Measurements from ENCODE around the gene HKDC1.

- TF ChIP-seq POLR2AphosphoS5 (IDR thresholded peaks at IDR 0.05) (no peak), POLR2A (IDR thresholded peaks at IDR 0.05) (no peak)
- TF ChIP-seq, protein P1, sequence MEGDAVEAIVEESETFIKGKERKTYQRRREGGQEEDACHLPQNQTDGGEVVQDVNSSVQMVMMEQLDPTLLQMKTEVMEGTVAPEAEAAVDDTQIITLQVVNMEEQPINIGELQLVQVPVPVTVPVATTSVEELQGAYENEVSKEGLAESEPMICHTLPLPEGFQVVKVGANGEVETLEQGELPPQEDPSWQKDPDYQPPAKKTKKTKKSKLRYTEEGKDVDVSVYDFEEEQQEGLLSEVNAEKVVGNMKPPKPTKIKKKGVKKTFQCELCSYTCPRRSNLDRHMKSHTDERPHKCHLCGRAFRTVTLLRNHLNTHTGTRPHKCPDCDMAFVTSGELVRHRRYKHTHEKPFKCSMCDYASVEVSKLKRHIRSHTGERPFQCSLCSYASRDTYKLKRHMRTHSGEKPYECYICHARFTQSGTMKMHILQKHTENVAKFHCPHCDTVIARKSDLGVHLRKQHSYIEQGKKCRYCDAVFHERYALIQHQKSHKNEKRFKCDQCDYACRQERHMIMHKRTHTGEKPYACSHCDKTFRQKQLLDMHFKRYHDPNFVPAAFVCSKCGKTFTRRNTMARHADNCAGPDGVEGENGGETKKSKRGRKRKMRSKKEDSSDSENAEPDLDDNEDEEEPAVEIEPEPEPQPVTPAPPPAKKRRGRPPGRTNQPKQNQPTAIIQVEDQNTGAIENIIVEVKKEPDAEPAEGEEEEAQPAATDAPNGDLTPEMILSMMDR (IDR thresholded peaks at IDR 0.05 in 8 of 11, conservative IDR thresholded peaks at IDR 0.05 in 3 of 11), result no peak
Measured at GRCh38 chr10:69230128-69230527, 10.0 kb downstream of the HKDC1 start.
